Testis (tissue), 3 donors: Measurements from ENCODE around the gene PTPRN2. TPM values are rescaled to one million over a fixed set of nuclear protein-coding genes. Genes with fewer than 3 reads are reported as not detected.

Experiments used
- DNase-seq: peaks from one replicate; pipeline ENCODE4 v3.0.0-alpha.2; 2019
- H3K27ac ChIP-seq, 2 donors: fragments of 200-600 bp; sonication (generic); one replicate each; pipeline ENCODE4 v1.5.1; 2019
- H3K27me3 ChIP-seq: fragments of 200-600 bp; sonication (generic); one replicate; pipeline ENCODE4 v1.5.1; 2019
- H3K36me3 ChIP-seq: fragments of 200-600 bp; sonication (generic); one replicate; pipeline ENCODE4 v1.5.1; 2017; ENCODE audit warnings: low read depth; ENCODE audit errors: missing control alignments
- H3K4me1 ChIP-seq: fragments of 200-600 bp; sonication (generic); one replicate; pipeline ENCODE4 v1.5.1; 2019
- H3K4me3 ChIP-seq, 2 donors: fragments of 200-600 bp; sonication (generic); one replicate each; pipeline ENCODE4 v1.5.1; 2017 to 2019
- H3K9me3 ChIP-seq: fragments of 200-600 bp; sonication (generic); one replicate; pipeline ENCODE4 v1.5.1; 2017
- POLR2A ChIP-seq: fragments of 450-650 bp; IDR thresholded peaks from one replicate; pipeline ENCODE4 v1.6.1; 2017; ENCODE audit warnings: antibody characterized with exemption, mild to moderate bottlenecking, moderate library complexity
- WGBS, 2 donors: methylation state at CpG; one replicate each; pipeline ENCODE4 v1.1.5; 2018; 5-methylcytosine and 5-hydroxymethylcytosine counted together
- intact Hi-C: fragments of 100-400 bp; cut with DNase I; formaldehyde crosslinking; loops from one replicate; pipeline ENCODE4 v1.15.1; 2023; ENCODE audit warnings: low total_unique reads
- polyA plus RNA-seq: library from polyadenylated mRNA; stranded (reverse); fragments of 350-450 nt; fragmentation: Illumina TruSeq; extraction: RNeasy Lipid Tissue Mini Kit (QIAGEN cat#74804); gene quantifications from one replicate; pipeline ENCODE4 v1.2.3, GENCODE V29; 2014; ENCODE audit warnings: low read depth, low replicate concordance; ENCODE audit not compliant: insufficient read depth
- total RNA-seq, 2 donors: library from RNA; depleted of rRNA; stranded (reverse); fragments of >200 nt; gene quantifications; one replicate each; pipeline ENCODE4 v1.2.3, GENCODE V29; 2016
- TF ChIP-seq, protein P1 (sequence below), 3 experiments: fragments of 450-650 bp in 2 of 3; fragments of 200-600 bp in 1 of 3; sonication (generic) in 1 of 3; IDR thresholded peaks; one replicate each; pipeline ENCODE4 v1.5.1; 2016 to 2019; ENCODE audit warnings: antibody characterized with exemption in 3 of 3, mild to moderate bottlenecking in 2 of 3, moderate library complexity in 1 of 3

PTPRN2 gene
- total and polyA plus RNA-seq, 3 donors from 2014 or later: 9.3 to 10.8 (median 9.8) TPM

DNA sequence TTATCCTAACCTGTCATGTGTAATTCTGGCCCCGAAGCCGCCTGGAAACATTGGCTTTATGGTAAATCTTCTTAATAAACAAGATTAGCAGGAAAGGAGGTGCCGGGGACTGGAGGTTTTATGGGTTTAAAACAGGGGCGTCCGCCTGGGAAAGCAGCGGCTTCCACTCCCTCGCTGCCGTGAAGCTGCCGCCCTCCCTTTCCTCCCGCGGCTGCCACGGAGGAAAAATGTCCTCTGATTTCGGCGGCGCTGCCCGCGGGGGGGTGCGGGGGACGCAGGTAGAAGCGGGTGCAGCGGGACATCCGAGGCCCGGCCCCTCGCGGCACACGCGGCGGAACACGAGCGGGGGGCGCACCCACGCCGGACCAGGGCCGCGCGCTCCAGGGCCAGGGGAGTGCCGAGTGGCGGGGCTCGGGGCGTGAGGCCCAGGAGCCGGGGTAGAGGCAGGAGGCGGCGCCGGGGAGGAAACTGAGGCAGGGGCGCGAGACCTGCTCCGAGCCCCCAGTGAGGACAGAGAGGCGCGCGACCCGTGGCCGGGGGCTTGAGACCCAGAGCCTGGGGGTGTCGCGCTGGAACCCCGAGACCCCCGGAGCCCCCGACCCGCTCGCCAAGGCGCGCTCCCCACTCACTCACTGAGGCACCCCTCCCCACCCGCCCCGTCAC, 993 bp downstream of the PTPRN2 start:
- Histone ChIP-seq H3K4me1 (peaks cover 13% of the 10 kb centered on the region), H3K27ac (no peak overlapping the region), H3K4me3 (peak overlapping the region; percentile 24 to 45), H3K36me3 (no peaks in the 10 kb centered on the region), H3K27me3 (no peaks in the 10 kb centered on the region), H3K9me3 (no peaks in the 10 kb centered on the region)
- TF ChIP-seq, protein P1, sequence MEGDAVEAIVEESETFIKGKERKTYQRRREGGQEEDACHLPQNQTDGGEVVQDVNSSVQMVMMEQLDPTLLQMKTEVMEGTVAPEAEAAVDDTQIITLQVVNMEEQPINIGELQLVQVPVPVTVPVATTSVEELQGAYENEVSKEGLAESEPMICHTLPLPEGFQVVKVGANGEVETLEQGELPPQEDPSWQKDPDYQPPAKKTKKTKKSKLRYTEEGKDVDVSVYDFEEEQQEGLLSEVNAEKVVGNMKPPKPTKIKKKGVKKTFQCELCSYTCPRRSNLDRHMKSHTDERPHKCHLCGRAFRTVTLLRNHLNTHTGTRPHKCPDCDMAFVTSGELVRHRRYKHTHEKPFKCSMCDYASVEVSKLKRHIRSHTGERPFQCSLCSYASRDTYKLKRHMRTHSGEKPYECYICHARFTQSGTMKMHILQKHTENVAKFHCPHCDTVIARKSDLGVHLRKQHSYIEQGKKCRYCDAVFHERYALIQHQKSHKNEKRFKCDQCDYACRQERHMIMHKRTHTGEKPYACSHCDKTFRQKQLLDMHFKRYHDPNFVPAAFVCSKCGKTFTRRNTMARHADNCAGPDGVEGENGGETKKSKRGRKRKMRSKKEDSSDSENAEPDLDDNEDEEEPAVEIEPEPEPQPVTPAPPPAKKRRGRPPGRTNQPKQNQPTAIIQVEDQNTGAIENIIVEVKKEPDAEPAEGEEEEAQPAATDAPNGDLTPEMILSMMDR (IDR thresholded peaks at IDR 0.05): no peak
- TF ChIP-seq POLR2A: no peak
- WGBS, 2 donors: 0 to 2% methylated on average over 4 to 49 of the region's 63 CpGs
- DNase-seq: no peak
- intact Hi-C loops: no loop called here

GRCh38 chr7:158585721-158586498, 1.7 kb downstream of the PTPRN2 start:
- no peak overlapping the region for H3K27ac ChIP-seq
- peak overlapping the region; percentile 24 to 45 for H3K4me3 ChIP-seq
- H3K36me3 ChIP-seq: no peaks in the 10 kb centered on the region
- TF ChIP-seq, protein P1 (IDR thresholded peaks at IDR 0.05): no peak
- no peak for TF ChIP-seq POLR2A
- H3K9me3 ChIP-seq: no peaks in the 10 kb centered on the region
- DNase-seq: no peak
- WGBS, 2 donors: 27 to 32% methylated on average over 17 of the region's 17 CpGs
- peaks cover 13% of the 10 kb centered on the region for H3K4me1 ChIP-seq
- H3K27me3 ChIP-seq: no peaks in the 10 kb centered on the region
- intact Hi-C loops: no loop called here

DNA sequence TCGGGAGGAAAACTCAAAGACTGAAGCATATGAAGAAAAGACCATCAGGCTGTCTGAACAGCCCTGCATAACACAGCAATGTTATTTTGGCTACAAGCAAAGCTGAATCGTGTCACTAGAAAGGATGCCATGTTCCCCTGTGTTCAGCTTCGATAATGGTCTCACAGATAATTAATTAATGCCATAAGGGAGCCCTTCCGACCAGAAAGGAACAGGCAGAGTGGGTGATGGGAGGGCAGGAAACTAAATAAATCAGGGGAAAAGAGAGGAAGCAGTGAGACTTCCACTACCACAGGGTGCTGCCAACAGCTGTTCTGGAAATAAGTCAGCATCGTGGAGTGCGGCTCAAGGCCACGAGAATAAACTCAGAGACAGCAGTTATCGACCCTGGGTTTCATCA, 3.2 kb downstream of the PTPRN2 start:
- no peak for DNase-seq
- no peaks in the 10 kb centered on the region for H3K27me3 ChIP-seq
- no peaks in the 10 kb centered on the region for H3K36me3 ChIP-seq

GRCh38 chr7:158583810-158584209, 3.8 kb downstream of the PTPRN2 start:
- DNase-seq: no peak
- Histone ChIP-seq H3K27me3 (no peaks in the 10 kb centered on the region), H3K36me3 (no peaks in the 10 kb centered on the region), H3K4me3 (no peak overlapping the region), H3K27ac (no peak overlapping the region), H3K9me3 (no peaks in the 10 kb centered on the region), H3K4me1 (peaks cover 13% of the 10 kb centered on the region)
- TF ChIP-seq POLR2A: no peak
- TF ChIP-seq, protein P1 (IDR thresholded peaks at IDR 0.05): no peak
- 73 to 82% methylated on average over 6 of the region's 6 CpGs for WGBS, 2 donors
- intact Hi-C loops: no loop called here

More for the DNA sequence above, 3.2 kb downstream of the PTPRN2 start:
- peaks cover 13% of the 10 kb centered on the region for H3K4me1 ChIP-seq
- no peak for TF ChIP-seq POLR2A
- TF ChIP-seq, protein P1 (IDR thresholded peaks at IDR 0.05): no peak
- 55 to 64% methylated on average over 8 of the region's 8 CpGs for WGBS, 2 donors
- no peak overlapping the region for H3K27ac ChIP-seq
- no peak overlapping the region for H3K4me3 ChIP-seq
- H3K9me3 ChIP-seq: no peaks in the 10 kb centered on the region
- intact Hi-C loops: no loop called here
